Muscle of back (tissue), 11 donors: ENCODE results near the gene BMP7. TPM values are rescaled to one million over a fixed set of nuclear protein-coding genes. Genes with fewer than 3 reads are reported as not detected.

Experiments
- DNase-seq, 3 donors: peaks; one replicate each; pipeline versions ENCODE4 v3.0.0 to v3.0.0-alpha.2; 2013
- polyA plus RNA-seq, 10 donors: library from polyadenylated mRNA; unstranded; fragments of 120-200 nt; gene quantifications; one replicate each; pipeline ENCODE4 v1.2.1, GENCODE V29; 2013; ENCODE audit not compliant: insufficient read length in 10 of 10

Gene BMP7
- polyA plus RNA-seq, 10 donors: 2.7 to 12.5 (median 3.5) TPM

- no peak for DNase-seq
Observed at GRCh38 chr20:57131077-57131476, 135.4 kb downstream of the BMP7 start.

GRCh38 chr20:57130160-57130772 lies 136.2 kb downstream of the BMP7 start:
- no peak for DNase-seq

GRCh38 chr20:57129303-57129702 lies 137.1 kb downstream of the BMP7 start:
- no peak for DNase-seq

GRCh38 chr20:57128044-57128757 lies 138.2 kb downstream of the BMP7 start:
- no peak for DNase-seq

- no peak for DNase-seq
Observed at GRCh38 chr20:57126481-57127092, 139.9 kb downstream of the BMP7 start.

GRCh38 chr20:57124800-57125517 lies 141.5 kb downstream of the BMP7 start:
- DNase-seq: no peak

- DNase-seq: peak in 1 of 3 donors; percentile 32
Observed at GRCh38 chr20:57124366-57124765, 142.1 kb downstream of the BMP7 start.

- DNase-seq: no peak
Observed at GRCh38 chr20:57123504-57123903, 142.9 kb downstream of the BMP7 start.

- no peak for DNase-seq
Observed at GRCh38 chr20:57122536-57123489, 143.6 kb downstream of the BMP7 start.

GRCh38 chr20:57118964-57119363 lies 147.5 kb downstream of the BMP7 start:
- no peak for DNase-seq

Other genes starting within 250 kb of the BMP7 start
- under 1 TPM in 2 of 10 donors, not detected in 8; 0.26 to 0.53 TPM for gene SPO11, start 63.2 kb upstream of the BMP7 start, polyA plus RNA-seq
- 10 to 100 TPM; 21.7 to 31.5 (median 26.5) TPM for gene RAE1, start 84.6 kb upstream of the BMP7 start, polyA plus RNA-seq
- 10 to 100 TPM; 36.3 to 68.7 (median 49.9) TPM for gene RBM38, start 124.8 kb upstream of the BMP7 start, polyA plus RNA-seq